ENCODE measurements around the gene RPAP3.
"Not testable (repeated sequence)": the region's sequence is repeated elsewhere in the genome, so short reads cannot be mapped to it uniquely, and the experiment has no call there.

RPAP3 gene

DNA sequence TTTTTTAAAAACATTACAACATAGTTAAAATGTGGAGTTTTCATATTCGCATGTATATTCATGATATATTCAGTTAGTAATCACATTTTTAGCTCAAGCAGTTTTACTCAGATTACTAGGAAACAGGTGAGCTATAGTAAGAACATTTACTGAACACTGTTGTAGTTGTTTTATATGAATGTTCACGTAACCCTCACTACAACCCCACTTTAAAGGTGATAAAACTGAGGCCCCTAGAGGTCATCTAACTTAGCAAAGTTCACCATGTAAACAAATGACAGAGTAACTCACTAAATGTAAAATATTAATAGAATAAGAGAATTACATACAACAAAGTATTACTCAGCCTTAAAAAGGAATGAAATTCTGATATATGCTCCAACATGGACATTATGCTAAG is 26.0 kb downstream of the RPAP3 start:
- DNase-seq: no peak

DNA sequence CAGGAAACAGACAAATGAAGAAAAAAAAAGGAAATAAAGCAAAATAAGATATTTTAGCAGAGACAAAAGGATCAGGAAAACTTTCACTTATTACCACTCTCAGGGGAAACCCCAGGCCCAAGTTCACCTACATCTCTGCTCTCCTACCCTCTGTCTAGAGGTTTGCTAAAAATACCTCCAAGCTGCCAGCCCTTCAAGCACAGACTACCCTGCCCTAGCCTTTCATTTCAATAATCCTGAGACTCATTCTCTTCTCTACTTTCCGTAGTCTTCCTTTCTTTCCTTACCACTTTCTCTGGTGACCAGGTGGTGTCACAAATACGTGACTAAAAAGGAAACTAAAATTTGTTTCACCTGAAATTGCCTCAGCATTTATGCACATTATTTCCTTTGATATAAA is 33.8 kb downstream of the RPAP3 start:
- DNase-seq: no peak

DNA sequence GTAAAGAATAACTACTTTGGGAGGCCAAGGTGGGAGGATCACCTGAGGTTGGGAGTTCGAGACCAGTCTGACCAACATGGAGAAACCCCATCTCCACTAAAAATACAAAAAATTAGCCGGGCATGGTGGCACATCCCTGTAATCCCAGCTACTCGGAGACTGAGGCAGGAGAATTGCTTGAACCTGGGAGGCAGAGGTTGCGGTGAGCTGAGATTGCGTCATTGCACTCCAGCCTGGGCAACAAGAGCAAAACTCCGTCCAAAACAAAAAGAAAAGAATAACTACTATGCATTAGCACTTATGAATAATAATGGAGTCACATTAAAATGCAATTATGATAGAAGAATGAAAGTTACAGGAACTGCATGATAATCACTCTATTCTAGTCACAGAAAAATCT is 37.9 kb downstream of the RPAP3 start:
- not testable (repeated sequence) for DNase-seq

- peak in 10 of 51 donors; percentile 0 to 19 (median 6) for DNase-seq
Measured at GRCh38 chr12:47652521-47653234, 53.2 kb downstream of the RPAP3 start.

GRCh38 chr12:47651368-47652254 is 54.2 kb downstream of the RPAP3 start:
- DNase-seq: peak in 39 of 51 donors; percentile 6 to 77 (median 41)

GRCh38 chr12:47650469-47650868 is 55.4 kb downstream of the RPAP3 start:
- no peak for DNase-seq

DNA sequence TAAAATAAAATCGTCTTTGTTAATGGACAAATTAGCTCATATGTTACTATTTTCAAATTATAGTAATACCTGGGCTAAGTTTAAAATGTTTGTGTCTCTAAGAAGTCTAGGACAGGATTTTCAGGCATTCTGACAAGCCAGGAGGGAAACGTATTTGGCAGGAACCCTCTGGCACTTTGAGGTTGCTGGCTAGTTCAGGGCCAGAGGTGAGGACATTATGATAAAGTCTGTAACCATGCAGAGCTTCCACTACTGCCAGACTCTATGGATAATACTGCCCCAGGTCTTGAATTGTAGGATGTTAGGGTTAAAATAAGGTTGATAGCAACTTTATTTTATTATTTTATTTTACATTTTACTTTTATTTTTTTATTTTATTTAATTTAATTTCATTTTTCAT is 56.4 kb downstream of the RPAP3 start:
- no peak for DNase-seq

- no peak for DNase-seq
Measured at GRCh38 chr12:47648056-47648579, 57.7 kb downstream of the RPAP3 start.

GRCh38 chr12:47642310-47642709 is 63.5 kb downstream of the RPAP3 start:
- DNase-seq: not testable (repeated sequence)

GRCh38 chr12:47636908-47637780 is 68.7 kb downstream of the RPAP3 start:
- no peak for DNase-seq

- DNase-seq: not testable (repeated sequence)
Measured at GRCh38 chr12:47635770-47636169, 70.1 kb downstream of the RPAP3 start.

DNA sequence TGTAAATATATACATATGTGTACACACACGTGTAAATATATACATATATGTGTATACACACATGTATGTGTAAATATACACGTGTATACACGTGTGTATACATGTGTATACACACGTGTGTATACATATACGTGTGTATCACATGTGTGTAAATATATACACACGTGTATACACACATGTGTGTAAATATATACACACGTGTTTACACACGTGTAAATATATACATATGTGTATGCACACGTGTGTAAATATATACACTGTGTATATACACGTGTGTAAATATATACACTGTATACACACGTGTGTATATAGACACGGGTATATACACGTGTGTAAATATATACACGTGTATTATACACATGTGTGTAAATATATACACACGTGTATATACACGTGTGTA is 71.7 kb downstream of the RPAP3 start:
- DNase-seq: no peak

- no peak for DNase-seq
Measured at GRCh38 chr12:47621960-47622359, 83.9 kb downstream of the RPAP3 start.

GRCh38 chr12:47617476-47617875 is 88.4 kb downstream of the RPAP3 start:
- DNase-seq: no peak

DNA sequence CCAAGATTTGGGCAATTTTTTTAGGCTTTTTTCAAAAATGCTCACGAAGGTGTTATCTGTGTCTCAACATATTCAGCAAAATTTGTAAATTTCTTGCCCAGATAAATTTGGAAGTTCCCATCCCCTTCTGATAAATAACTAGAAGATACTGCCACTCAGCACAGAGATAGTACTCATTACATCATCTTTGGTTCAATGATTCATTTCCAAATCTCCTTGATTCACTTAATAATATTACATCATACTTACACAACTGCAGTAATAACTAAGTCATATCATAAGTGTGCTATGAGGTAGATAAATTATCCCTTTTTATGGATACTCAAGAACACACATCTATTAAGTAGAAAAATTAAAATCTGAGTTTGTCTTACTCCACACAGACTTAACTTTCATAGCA is 89.4 kb downstream of the RPAP3 start:
- no peak for DNase-seq

GRCh38 chr12:47615711-47616110 is 90.1 kb downstream of the RPAP3 start:
- no peak for DNase-seq

DNA sequence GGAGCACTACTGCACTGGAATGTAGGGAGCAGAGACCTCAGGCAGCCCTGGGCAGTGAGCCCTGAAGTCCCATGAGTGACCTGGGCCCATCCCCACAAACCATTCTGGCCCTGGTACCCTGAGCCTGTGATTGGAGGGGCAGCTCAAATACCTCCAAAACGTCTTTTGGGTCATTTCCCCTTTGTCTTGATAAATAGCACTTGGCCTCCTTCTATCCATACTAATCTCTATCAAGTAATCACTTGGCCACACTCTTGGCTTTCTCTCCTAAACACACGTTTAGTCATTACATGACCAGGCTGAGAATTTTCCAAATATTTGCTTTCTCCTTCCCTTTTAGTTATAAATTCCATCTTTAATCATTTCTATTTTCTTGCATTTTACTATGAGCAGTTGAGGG is 91.3 kb downstream of the RPAP3 start:
- no peak for DNase-seq

GRCh38 chr12:47612953-47613352 is 92.9 kb downstream of the RPAP3 start:
- no peak for DNase-seq

DNA sequence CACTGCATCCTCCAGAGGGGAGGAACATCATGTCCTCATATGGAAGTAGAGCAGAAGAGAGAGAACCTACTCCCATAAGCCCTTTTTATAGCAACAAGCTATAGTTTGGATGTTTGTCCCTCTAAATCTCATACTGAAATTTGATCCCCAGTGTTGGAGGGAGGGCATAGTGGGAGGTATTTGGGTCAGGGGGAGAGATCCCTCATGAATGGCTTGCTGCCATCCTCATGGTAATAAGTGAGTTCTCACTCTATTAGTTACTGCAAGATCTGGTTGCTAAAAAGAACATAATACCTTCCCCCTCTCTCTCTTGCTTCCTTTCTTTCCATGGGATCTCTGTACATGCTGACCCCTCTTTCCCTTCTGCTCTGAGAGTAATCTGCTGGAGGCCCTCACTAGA is 93.9 kb downstream of the RPAP3 start:
- no peak for DNase-seq

All from hypothalamus (tissue), 51 donors.